IPS-NIHi7 (cell line): ENCODE measurements around the gene PALB2.

Experiments
- DNase-seq: peaks from one replicate; pipeline ENCODE4 v3.0.0; 2012; ENCODE audit warnings: mixed read lengths; ENCODE audit errors: extremely low spot score

The PALB2 gene

DNA sequence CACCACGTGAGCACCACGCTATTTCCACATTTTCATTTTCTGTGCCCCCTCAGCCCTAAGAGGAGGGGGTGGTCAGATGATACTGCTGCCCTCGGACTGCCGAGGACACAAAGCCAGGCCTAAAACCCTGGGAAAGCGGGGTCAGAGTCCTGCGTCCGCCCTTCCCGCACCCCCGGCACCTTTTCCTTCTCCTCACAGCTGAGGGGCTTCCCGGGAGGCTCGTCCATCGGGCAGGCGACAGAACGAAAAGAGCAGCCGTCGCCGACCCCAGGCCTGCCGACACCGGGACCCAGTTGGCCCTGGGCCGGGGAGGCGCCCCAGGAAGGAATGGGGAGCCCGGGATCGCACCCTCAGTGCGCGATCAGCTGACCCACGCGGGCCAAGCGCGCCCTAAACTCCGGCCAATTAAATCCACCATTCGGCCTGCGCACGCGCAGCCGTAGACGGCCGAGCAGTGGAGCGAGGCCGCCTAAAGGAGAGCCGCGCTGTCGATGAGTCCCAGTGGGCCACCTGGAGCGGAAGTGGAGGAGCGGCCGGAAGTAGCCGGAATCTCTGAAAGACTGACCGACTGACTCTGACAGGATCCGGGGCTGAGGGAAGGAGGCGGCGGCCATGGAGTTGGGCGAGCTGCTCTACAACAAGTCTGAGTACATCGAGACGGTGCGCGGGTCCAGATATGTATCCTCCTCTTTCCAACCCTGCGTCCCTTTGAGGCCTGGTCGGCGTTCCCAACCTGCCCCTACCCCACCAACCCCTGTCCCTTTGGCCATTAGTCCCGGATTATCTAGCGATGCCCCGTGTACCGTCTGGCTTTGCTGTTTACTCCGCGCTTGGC lies at the start of gene PALB2, which contains the start of gene DCTN5:
Gene PALB2 (minus strand): TSS at position 380 of the 835 bp plus-strand sequence. CDS start 153 bp downstream, at position 227.
Gene DCTN5 (plus strand): TSS at position 536 of the 835 bp plus-strand sequence. CDS start 77 bp downstream, at position 613.
- DNase-seq: peak; percentile 98

- DNase-seq: no peak
Measured at GRCh38 chr16:23689442-23690187, 48.5 kb upstream of the PALB2 start.

GRCh38 chr16:23687034-23687808 lies 46.1 kb upstream of the PALB2 start:
- DNase-seq: no peak

- no peak for DNase-seq
Measured at GRCh38 chr16:23683487-23683886, 42.4 kb upstream of the PALB2 start.

DNA sequence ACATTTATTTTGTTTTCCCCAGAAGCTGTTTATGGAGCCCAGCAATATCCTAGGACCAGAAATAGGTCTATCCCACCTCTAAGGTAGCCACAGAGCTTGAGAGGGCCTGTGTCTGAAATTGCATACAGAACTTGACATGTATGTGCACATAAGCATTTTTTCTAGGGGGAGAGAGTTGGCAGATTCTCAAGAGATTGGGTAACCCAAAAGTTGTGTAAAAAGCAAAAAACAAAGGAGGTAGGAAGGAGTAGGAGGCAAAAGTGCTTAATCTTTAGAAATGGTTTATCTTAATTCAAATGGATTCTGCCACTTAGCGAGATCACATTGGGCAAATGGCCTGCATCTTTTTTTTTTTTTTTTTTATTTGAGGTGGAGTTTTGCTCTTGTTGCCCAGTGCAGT lies 41.1 kb upstream of the PALB2 start:
- DNase-seq: no peak

- no peak for DNase-seq
Measured at GRCh38 chr16:23679986-23680336, 38.9 kb upstream of the PALB2 start.

DNA sequence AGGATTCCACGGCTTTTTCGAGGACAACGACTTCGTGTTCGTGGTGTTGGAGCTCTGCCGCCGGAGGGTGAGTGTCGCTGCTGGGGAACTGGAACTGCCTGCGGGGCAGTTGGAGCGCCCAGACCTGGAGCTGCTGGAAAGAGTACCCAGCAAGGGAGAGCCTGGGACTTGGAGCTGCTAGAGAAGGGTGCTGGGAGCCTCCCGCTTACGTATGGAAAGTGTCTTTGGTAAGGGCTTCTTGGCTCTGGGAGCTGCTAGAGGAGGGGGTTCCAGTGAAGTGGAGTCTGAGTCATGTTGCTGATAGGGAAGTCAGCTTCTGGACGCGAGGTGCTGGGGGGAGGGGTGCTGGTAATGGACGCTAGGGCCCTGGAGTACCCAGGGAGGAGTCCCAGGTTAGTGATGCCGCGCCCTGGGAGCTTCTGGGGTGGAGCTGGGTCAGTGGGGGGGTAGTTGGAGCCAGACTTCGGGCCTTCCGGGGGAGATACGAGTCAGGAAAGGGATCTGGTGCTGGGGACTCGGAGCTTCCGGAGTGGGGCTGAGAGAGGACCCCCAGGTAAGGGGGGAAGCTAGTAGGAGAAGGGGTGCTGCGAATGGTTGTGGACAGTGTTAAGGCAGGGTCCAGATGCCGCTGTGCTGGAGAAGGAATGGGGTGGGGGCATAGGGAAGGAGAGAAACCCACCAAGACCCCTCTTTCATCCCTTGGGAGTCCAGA lies 38.3 kb upstream of the PALB2 start:
- DNase-seq: peak; percentile 74

DNA sequence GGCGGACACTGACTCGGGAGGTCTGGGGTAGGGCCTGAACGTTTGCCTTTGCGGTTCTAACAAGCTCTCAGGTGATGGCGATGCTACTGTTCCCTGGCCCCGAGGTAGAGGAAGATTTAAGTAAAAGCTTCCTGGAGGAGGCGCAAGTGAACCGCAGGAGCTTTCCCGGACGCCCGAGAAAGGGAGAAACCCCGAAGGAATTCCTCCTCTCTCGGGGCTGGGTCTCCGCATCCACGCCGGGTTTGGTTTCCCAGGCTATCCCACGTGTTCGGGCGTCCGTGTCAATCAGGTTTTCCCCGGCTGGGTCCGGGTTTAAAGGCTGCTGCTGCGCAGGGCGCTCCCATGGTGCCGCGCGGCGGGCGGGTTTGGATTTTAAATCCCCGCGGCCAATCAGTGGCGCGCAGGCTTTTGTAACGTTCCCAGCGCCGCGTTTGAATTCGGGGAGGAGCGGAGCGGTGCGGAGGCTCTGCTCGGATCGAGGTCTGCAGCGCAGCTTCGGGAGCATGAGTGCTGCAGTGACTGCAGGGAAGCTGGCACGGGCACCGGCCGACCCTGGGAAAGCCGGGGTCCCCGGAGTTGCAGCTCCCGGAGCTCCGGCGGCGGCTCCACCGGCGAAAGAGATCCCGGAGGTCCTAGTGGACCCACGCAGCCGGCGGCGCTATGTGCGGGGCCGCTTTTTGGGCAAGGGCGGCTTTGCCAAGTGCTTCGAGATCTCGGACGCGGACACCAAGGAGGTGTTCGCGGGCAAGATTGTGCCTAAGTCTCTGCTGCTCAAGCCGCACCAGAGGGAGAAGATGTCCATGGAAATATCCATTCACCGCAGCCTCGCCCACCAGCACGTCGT lies 37.5 kb upstream of the PALB2 start, which contains the start of gene PLK1:
Gene PLK1 (plus strand): TSS at position 460 of the 844 bp plus-strand sequence. CDS start 44 bp downstream, at position 504.
- DNase-seq: peak; percentile 94

DNA sequence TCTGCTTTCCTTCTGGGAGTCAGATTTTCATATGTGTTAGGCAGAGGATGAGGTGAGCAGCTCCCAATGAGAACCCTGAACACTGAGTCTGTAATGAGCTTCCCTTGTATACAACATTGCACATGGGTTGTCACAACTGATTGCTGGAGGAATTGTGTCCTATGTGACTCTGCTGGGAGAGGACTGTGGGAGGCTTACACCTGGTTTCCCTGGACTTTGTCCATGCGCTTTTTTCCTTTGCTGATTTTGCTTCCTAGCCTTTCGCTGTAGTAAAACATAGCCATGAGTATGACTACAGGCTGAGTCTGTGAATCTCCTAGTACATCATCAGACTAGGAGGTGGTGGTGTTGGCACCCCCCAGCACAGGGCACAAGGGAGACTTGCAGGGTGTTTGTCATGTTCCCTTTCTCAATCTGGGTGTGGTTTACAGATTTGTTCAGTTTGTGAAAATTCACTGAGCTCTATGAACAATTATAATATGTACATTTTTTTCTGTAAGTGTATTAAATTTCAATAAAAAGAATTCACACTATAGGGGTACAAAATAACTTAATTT lies 35.9 kb upstream of the PALB2 start:
- DNase-seq: no peak

DNA sequence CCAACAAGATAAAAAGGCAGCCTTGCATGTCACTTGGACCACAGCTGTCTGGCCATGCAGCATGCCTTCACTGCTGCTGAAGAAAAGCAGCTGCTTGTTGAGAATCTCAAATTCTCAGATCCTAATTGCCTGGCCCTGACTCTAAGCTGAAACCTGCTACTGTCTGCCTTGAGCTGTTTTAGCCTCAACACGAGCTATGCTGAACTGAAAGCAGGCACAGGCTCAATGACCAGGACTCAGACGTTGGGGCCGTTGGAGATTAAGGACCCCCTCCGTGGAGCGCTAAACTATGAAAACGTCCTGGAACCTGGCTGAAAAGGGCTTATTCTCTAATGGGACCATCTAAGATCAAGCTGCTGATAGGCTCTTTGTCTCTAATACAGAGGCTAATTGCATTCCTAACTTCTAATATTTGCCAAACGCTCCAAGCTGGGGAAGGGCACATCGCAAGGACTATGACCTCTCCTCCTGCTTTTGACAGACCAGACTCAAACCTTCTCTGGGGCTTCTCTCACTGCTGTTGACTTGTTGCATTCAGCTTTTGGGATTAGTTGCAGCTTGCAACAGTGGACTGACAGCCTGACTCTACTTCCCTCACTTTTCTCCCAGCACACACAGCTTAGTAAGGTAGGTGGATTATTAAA lies 33.0 kb upstream of the PALB2 start:
- DNase-seq: no peak

DNA sequence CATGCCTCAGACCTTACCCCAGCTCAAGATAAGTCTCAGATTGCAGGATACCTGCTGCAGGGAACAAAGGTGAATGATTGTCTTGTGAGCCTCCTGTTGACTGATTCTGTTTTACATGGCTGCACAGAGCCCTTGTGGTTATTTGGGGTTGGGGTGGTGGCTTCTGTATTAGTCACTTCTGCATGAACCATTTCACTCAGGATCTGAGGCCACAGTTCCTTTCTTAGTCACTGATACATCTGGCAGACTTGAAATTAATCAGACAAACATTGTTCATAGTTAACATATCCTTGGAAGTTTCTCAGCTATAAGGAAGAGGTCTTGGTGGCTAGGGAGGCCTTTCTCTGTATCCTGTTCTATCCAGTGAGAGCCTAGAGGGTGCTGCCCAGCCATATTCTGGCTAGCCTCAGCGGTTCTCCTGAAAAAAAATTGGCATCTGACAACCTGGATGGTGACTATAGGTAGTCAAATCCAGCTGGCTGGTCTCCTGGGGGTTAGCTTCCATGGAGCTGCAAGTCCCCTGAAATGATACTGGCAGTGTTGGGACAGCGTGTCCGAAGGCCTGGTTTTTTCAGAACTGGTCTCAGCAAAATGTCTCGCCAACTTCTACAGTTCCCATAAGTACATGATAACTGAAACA lies 29.1 kb upstream of the PALB2 start:
- no peak for DNase-seq

GRCh38 chr16:23668873-23669272 lies 27.8 kb upstream of the PALB2 start:
- no peak for DNase-seq

GRCh38 chr16:23668225-23668624 lies 27.1 kb upstream of the PALB2 start:
- no peak for DNase-seq

DNA sequence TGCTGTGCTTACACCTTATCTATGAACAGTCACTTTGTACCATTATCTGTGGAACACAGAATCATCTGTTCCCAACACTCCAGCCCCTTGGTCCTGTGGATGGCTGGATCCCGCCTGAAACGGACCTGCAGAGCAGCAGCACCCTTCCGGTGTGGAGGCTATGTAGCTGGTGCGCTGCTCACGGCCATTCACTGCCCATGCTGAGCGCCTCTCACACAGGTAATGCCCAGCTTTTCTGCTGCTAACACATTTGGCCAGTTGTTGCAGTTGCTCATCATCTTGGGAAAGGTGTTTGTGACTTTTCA lies 26.2 kb upstream of the PALB2 start:
- DNase-seq: no peak

GRCh38 chr16:23666571-23667354 lies 25.7 kb upstream of the PALB2 start:
- no peak for DNase-seq

GRCh38 chr16:23663918-23664317 lies 22.8 kb upstream of the PALB2 start:
- no peak for DNase-seq

DNA sequence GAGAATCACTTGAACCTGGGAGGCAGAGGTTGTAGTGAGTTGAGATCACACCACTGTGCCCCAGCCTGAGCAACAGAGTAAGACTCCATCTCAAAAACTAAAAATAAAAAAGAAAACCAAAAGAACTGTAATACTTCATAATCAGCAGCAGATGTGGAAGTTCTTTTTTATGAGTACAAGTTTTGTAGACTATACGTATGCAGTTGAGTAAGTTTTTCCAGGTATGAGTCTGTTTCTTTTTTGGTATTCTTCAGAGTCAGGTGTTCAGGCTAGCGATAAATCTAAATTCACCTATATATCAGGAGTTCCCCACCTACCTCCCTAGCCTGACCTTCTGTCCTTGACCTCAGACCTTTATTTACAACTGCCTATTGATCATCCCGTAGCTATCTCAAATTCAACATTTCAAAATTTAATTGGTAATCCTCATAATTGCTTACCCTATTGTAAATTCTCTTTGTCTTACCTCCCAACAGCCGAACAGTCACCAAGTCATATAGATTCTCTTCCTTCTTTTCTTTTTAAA lies 10.9 kb upstream of the PALB2 start:
- DNase-seq: no peak
